ENCODE measurements around the gene HRH3.

GRCh38 chr20:62229667-62230066, 9.6 kb upstream of the HRH3 start:
- TF ChIP-seq CTCF (tag by site-specific recombination; IDR thresholded peaks at IDR 0.05) (no peak), ZNF558 (tag by site-specific recombination; IDR thresholded peaks at IDR 0.05) (no peak), BCL6B (tag by site-specific recombination; IDR thresholded peaks at IDR 0.05) (no peak), ZNF324 (tag by site-specific recombination; IDR thresholded peaks at IDR 0.05) (no peak)
- TF ChIP-seq, protein P1, sequence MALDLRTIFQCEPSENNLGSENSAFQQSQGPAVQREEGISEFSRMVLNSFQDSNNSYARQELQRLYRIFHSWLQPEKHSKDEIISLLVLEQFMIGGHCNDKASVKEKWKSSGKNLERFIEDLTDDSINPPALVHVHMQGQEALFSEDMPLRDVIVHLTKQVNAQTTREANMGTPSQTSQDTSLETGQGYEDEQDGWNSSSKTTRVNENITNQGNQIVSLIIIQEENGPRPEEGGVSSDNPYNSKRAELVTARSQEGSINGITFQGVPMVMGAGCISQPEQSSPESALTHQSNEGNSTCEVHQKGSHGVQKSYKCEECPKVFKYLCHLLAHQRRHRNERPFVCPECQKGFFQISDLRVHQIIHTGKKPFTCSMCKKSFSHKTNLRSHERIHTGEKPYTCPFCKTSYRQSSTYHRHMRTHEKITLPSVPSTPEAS (tag by site-specific recombination; IDR thresholded peaks at IDR 0.05), result no peak

All from HEK293 (cell line).